Calu3 (cell line): Measurements from ENCODE around the gene MUS81. TPM values are rescaled to one million over a fixed set of nuclear protein-coding genes. Genes with fewer than 3 reads are reported as not detected.
A peak's percentile ranks its signal among the peaks of the same experiment; 100 is the strongest.
"Not testable (repeated sequence)": the region's sequence is repeated elsewhere in the genome, so short reads cannot be mapped to it uniquely, and the experiment has no call there.

Source experiments
- BruUV-seq: library from RNA; stranded (reverse); fragments of 400-500 nt; replicated peaks from 2 replicates; lab custom pipeline; 2021; lab: Mats Ljungman, UMichigan
- CTCF ChIA-PET: fragments of 300-600 bp; sonication (Branson Sonifier 250); formaldehyde crosslinking; loops from one replicate; lab custom pipeline; 2022; ENCODE audit warnings: antibody characterized with exemption; lab: Charles Lee
- DNase-seq: peaks from one replicate; pipeline ENCODE4 v3.0.0; 2022
- H3K27ac Mint-ChIP-seq: one replicate; pipeline ENCODE4 v1.8.0; 2022; ENCODE audit warnings: mixed read lengths; ENCODE audit not compliant: unreplicated experiment
- H3K27me3 Mint-ChIP-seq: one replicate; pipeline ENCODE4 v1.8.0; 2022; ENCODE audit warnings: mixed read lengths; ENCODE audit not compliant: unreplicated experiment
- H3K36me3 Mint-ChIP-seq: one replicate; pipeline ENCODE4 v1.8.0; 2022; ENCODE audit warnings: mild to moderate bottlenecking, moderate library complexity, mixed read lengths; ENCODE audit not compliant: insufficient read depth, unreplicated experiment
- H3K4me1 Mint-ChIP-seq: one replicate; pipeline ENCODE4 v1.8.0; 2022; ENCODE audit warnings: mild to moderate bottlenecking, low read depth, mixed read lengths; ENCODE audit not compliant: unreplicated experiment
- H3K4me3 Mint-ChIP-seq: one replicate; pipeline ENCODE4 v1.8.0; 2022; ENCODE audit warnings: mild to moderate bottlenecking, low read depth, moderate library complexity, mixed read lengths; ENCODE audit not compliant: unreplicated experiment
- H3K9me3 Mint-ChIP-seq: one replicate; pipeline ENCODE4 v1.8.0; 2022; ENCODE audit warnings: low read depth, mixed read lengths; ENCODE audit not compliant: unreplicated experiment
- CTCF ChIP-seq: fragments of 200-600 bp; IDR thresholded peaks from one replicate; pipeline ENCODE4 v1.8.0; 2022; ENCODE audit warnings: antibody characterized with exemption; ENCODE audit not compliant: unreplicated experiment
- intact Hi-C: fragments of 100-400 bp; cut with micrococcal nuclease; formaldehyde crosslinking; loops from one replicate; pipeline ENCODE4 v1.10.0; 2022; ENCODE audit not compliant: unreplicated experiment
- total RNA-seq: library from RNA; stranded (reverse); gene quantifications from 2 replicates; pipeline ENCODE4 v1.2.3, GENCODE V29; 2022

Gene MUS81
- total RNA-seq, 1 experiment from 2014 or later = 67.6 TPM

GRCh38 chr11:65890324-65891218 lies 30.3 kb downstream of the MUS81 start, which contains the start of gene CCDC85B:
Gene CCDC85B (plus strand): TSS chr11:65890673. CDS start chr11:65890784, 111 bp downstream.
- H3K36me3 Mint-ChIP-seq = peaks cover 90% of the 10 kb centered on the region
- peak within 1 kb of the TSS; percentile 83 for H3K4me3 Mint-ChIP-seq
- CTCF ChIA-PET = interaction anchor here (0.6 to 2.1 kb wide), 15 partner anchors 8 to 184 kb away, joined by 3 to 8 read pairs (median 4); partner anchors contain the start of genes BANF1, EIF1AD, FOSL1 and MUS81
- intact Hi-C loops = no loop called here
- H3K9me3 Mint-ChIP-seq = no peaks in the 10 kb centered on the region
- no TSS peak for BruUV-seq
- TF ChIP-seq CTCF = no peak
- H3K27me3 Mint-ChIP-seq = no peaks in the 10 kb centered on the region
- peak within 1 kb of the TSS; percentile 92 for H3K27ac Mint-ChIP-seq
- DNase-seq = peak; percentile 97
- peaks cover 54% of the 10 kb centered on the region for H3K4me1 Mint-ChIP-seq

GRCh38 chr11:65891219-65892136 lies 31.2 kb downstream of the MUS81 start:
- Mint-ChIP-seq H3K36me3 (peaks cover 98% of the 10 kb centered on the region), H3K27me3 (no peaks in the 10 kb centered on the region), H3K4me3 (peak overlapping the region; percentile 83), H3K9me3 (no peaks in the 10 kb centered on the region), H3K4me1 (peaks cover 59% of the 10 kb centered on the region), H3K27ac (peak overlapping the region; percentile 25)
- peak; percentile 60 for DNase-seq
- intact Hi-C loops = no loop called here
- TSS peak; percentile 70 for BruUV-seq
- TF ChIP-seq CTCF = no peak
- CTCF ChIA-PET = interaction anchor here (0.7 to 2.1 kb wide), 10 partner anchors 9 to 131 kb away, joined by 3 to 8 read pairs (median 3); partner anchors contain the start of genes FOSL1 and MUS81

- intact Hi-C loops, H3K9me3 Mint-ChIP-seq, H3K27me3 Mint-ChIP-seq, DNase-seq, BruUV-seq: not testable (repeated sequence)
- CTCF ChIA-PET = interaction anchor here (0.9 to 2.1 kb wide), 4 partner anchors 8 to 32 kb away, joined by 3 to 8 read pairs (median 4); partner anchors contain the start of genes FOSL1 and MUS81
- Mint-ChIP-seq H3K27ac (peak overlapping the region; percentile 25), H3K4me1 (peaks cover 59% of the 10 kb centered on the region), H3K36me3 (peaks cover 98% of the 10 kb centered on the region), H3K4me3 (peak overlapping the region; percentile 83)
These were observed 31.9 kb downstream of the MUS81 start for GRCh38 chr11:65892137-65892540.

- intact Hi-C loops = no loop called here
- no peak for DNase-seq
- H3K4me1 Mint-ChIP-seq = peaks cover 60% of the 10 kb centered on the region
- peak overlapping the region; percentile 25 for H3K27ac Mint-ChIP-seq
- no peak for TF ChIP-seq CTCF
- CTCF ChIA-PET = interaction anchor here (0.6 to 0.9 kb wide), 2 partner anchors 10 to 319 kb away, joined by 3 read pairs; no protein-coding TSS in a partner anchor
- H3K9me3 Mint-ChIP-seq = no peaks in the 10 kb centered on the region
- H3K36me3 Mint-ChIP-seq = peaks cover 98% of the 10 kb centered on the region
- peak overlapping the region; percentile 83 for H3K4me3 Mint-ChIP-seq
- H3K27me3 Mint-ChIP-seq = no peaks in the 10 kb centered on the region
- no TSS peak for BruUV-seq
These were observed 32.6 kb downstream of the MUS81 start for GRCh38 chr11:65892661-65893317.
